ENCODE measurements around the gene SUSD6. TPM values are rescaled to one million over a fixed set of nuclear protein-coding genes. Genes with fewer than 3 reads are reported as not detected.

SUSD6 gene
- total RNA-seq, 2 donors from 2014 or later = 27.3 to 70.3 TPM

- intact Hi-C loops (cut with DNase I) = no loop called here
- peaks cover 7% of the 10 kb centered on the region for H3K4me1 ChIP-seq
- H3K36me3 ChIP-seq = no peaks in the 10 kb centered on the region
- H3K9ac ChIP-seq (ENCODE audit: low read depth in 2 of 2, low read length in 2 of 2) = no peak within 1 kb of the TSS
- no peaks in the 10 kb centered on the region for H3K9me3 ChIP-seq
- peaks cover 57% of the 10 kb centered on the region for H3K27me3 ChIP-seq
- DNase-seq = peak; percentile 63
- no peak within 1 kb of the TSS for H3K27ac ChIP-seq
- peak; percentile 84 for TF ChIP-seq CTCF (IDR thresholded peaks at IDR 0.05)
- peak within 1 kb of the TSS; percentile 1 for H3K4me3 ChIP-seq
Observed at GRCh38 chr14:69574263-69574953, 37.0 kb upstream of the SUSD6 start, which contains the start of gene CCDC177. Gene CCDC177 (minus strand): TSS chr14:69574871. CDS start chr14:69573622, 1,249 bp downstream.

DNA sequence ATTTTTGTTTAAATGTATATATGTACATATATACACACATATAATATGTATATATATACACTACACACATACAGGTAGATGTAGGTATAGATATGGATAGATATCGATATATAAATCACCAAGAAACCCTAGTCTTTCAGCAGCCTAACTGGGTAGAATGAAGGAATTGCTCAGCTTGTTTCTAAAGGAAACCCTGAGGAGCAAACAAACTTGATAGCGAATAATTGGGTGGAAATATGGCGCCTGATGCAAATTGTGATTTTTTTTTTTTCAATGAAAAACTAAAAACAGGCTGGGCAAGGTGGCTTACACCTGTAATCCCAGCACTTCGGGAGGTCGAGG, 36.5 kb upstream of the SUSD6 start:
- H3K4me3 ChIP-seq = no peak overlapping the region

DNA sequence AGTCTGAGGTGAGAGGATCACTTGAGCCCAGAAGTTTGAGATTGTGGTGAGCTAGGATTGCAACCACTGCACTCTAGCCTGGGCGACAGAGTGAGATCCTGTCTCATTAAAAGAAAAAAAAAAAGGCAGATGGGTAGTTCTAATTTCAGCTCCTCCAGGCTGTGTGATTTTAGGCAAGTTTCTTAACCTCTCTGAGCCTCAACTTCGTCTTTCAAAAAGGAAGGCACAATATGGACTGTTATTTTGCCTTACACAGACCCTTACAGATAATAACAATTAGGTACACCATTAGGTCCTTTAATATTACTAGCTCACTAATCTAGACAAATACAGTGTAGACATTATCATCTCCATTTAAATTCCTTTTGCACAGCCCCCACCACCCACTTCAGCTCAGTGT, 31.9 kb upstream of the SUSD6 start:
- no peak overlapping the region for H3K27ac ChIP-seq
- H3K27me3 ChIP-seq = peaks cover 15% of the 10 kb centered on the region
- H3K4me3 ChIP-seq = no peak overlapping the region

More for the DNA sequence above, 36.5 kb upstream of the SUSD6 start:
- Histone ChIP-seq H3K9me3 (no peaks in the 10 kb centered on the region), H3K4me1 (peaks cover 7% of the 10 kb centered on the region), H3K36me3 (no peaks in the 10 kb centered on the region), H3K27me3 (peaks cover 56% of the 10 kb centered on the region), H3K9ac (ENCODE audit: low read depth in 2 of 2, low read length in 2 of 2) (no peak overlapping the region), H3K27ac (no peak overlapping the region)
- no peak for TF ChIP-seq CTCF (IDR thresholded peaks at IDR 0.05)
- intact Hi-C loops (cut with DNase I) = loop anchor here (5.0 kb wide), 1 partner anchor 33 kb away; no protein-coding TSS in a partner anchor
- DNase-seq = no peak

GRCh38 chr14:69580009-69580577, 31.3 kb upstream of the SUSD6 start:
- no peak overlapping the region for H3K27ac ChIP-seq
- H3K9me3 ChIP-seq = no peaks in the 10 kb centered on the region
- no peak overlapping the region for H3K4me3 ChIP-seq
- H3K9ac ChIP-seq (ENCODE audit: low read depth in 2 of 2, low read length in 2 of 2) = no peak overlapping the region
- no peaks in the 10 kb centered on the region for H3K36me3 ChIP-seq
- intact Hi-C loops (cut with DNase I) = loop anchor here (10.0 kb wide), 1 partner anchor 445 kb away; no protein-coding TSS in a partner anchor
- H3K4me1 ChIP-seq = no peaks in the 10 kb centered on the region
- no peak for TF ChIP-seq CTCF (IDR thresholded peaks at IDR 0.05)
- peaks cover 13% of the 10 kb centered on the region for H3K27me3 ChIP-seq
- no peak for DNase-seq

More for the DNA sequence above, 31.9 kb upstream of the SUSD6 start:
- intact Hi-C loops (cut with DNase I) = loop anchor here (5.0 kb wide), 1 partner anchor 37 kb away; no protein-coding TSS in a partner anchor
- TF ChIP-seq CTCF (IDR thresholded peaks at IDR 0.05) = no peak
- H3K36me3 ChIP-seq = no peaks in the 10 kb centered on the region
- no peak overlapping the region for H3K9ac ChIP-seq (ENCODE audit: low read depth in 2 of 2, low read length in 2 of 2)
- DNase-seq = no peak
- H3K9me3 ChIP-seq = no peaks in the 10 kb centered on the region
- no peaks in the 10 kb centered on the region for H3K4me1 ChIP-seq

DNA sequence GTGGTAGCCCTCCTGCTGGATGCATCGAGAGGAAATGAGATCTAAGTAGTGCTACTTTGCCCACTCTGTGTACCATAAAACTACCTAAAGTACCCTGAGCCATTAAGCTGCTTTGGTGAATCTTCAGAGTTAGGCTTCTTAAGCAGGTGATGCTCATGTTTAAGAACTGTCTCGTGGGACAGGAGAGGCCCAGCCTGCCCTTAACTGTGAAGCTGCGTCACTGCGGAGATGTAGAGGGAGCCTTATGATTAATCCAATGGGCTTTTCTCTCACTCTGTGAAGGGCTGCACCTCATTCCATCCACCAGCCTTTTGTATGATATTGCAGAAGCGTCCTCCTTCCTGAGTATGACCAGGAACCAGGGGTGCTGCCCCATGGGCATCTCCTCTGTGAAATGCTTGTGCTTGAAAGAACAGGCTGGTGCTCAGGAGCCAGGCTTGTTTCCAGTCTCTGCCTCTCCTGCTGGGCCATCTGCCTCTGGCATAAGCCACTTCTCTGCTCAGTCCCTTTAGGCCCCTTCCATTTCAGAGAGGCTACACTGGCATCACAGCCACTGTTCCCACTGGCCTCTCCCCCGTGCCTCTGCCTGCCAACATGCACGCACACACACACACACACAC, 30.0 kb upstream of the SUSD6 start:
- Histone ChIP-seq H3K27me3 (peaks cover 7% of the 10 kb centered on the region), H3K36me3 (no peaks in the 10 kb centered on the region), H3K27ac (no peak overlapping the region), H3K9me3 (no peaks in the 10 kb centered on the region), H3K4me1 (no peaks in the 10 kb centered on the region), H3K9ac (ENCODE audit: low read depth in 2 of 2, low read length in 2 of 2) (no peak overlapping the region), H3K4me3 (no peak overlapping the region)
- no peak for TF ChIP-seq CTCF (IDR thresholded peaks at IDR 0.05)
- no peak for DNase-seq
- intact Hi-C loops (cut with DNase I) = loop anchor here (10.0 kb wide), 1 partner anchor 443 kb away; no protein-coding TSS in a partner anchor
